GM21576 (cell line): ENCODE results near the gene CRELD1.

ENCODE experiments used
- ATAC-seq: cut with Tn5 transposase; IDR thresholded peaks from one replicate; pipeline ENCODE4 v1.9.1; 2021; ENCODE audit warnings: mild to moderate bottlenecking, moderate library complexity; ENCODE audit not compliant: unreplicated experiment

CRELD1 gene

GRCh38 chr3:9951962-9952805 lies 18.6 kb downstream of the CRELD1 start, which contains the start of gene PRRT3:
Gene PRRT3, minus strand, starts transcription at chr3:9952408. Its CDS starts 2,293 bp downstream, at chr3:9950115.
- ATAC-seq = peak; percentile 66

- ATAC-seq = no peak
Measured at GRCh38 chr3:9955067-9955502, 21.5 kb downstream of the CRELD1 start.

- ATAC-seq = no peak
Measured at GRCh38 chr3:9955611-9956352, 22.1 kb downstream of the CRELD1 start.

- no peak for ATAC-seq
Measured at GRCh38 chr3:9957214-9957613, 23.6 kb downstream of the CRELD1 start.

GRCh38 chr3:9965200-9965875 lies 31.7 kb downstream of the CRELD1 start:
- no peak for ATAC-seq

GRCh38 chr3:9966841-9967240 lies 33.2 kb downstream of the CRELD1 start:
- ATAC-seq = no peak

GRCh38 chr3:9969632-9970019 lies 36.0 kb downstream of the CRELD1 start:
- no peak for ATAC-seq

- no peak for ATAC-seq
Measured at GRCh38 chr3:9970020-9970652, 36.5 kb downstream of the CRELD1 start.

- no peak for ATAC-seq
Measured at GRCh38 chr3:9976721-9977709, 43.4 kb downstream of the CRELD1 start.

- no peak for ATAC-seq
Measured at GRCh38 chr3:9978710-9979305, 45.2 kb downstream of the CRELD1 start.

GRCh38 chr3:9980251-9980650 lies 46.6 kb downstream of the CRELD1 start:
- ATAC-seq = no peak

- peak; percentile 22 for ATAC-seq
Measured at GRCh38 chr3:9986230-9986725, 52.6 kb downstream of the CRELD1 start.

- ATAC-seq = no peak
Measured at GRCh38 chr3:9994086-9994844, 60.6 kb downstream of the CRELD1 start.
